Hematopoietic multipotent progenitor cell treated with erythropoietin and hydrocortisone succinate and interleukin-3 and kit ligand, for 8 days (in vitro differentiated cells): ENCODE measurements around the gene ALK.

ENCODE experiments used
- DNase-seq: peaks from one replicate; pipeline ENCODE4 v3.0.0-alpha.2; 2015

ALK gene

GRCh38 chr2:29522951-29523669 is 398.3 kb downstream of the ALK start:
- DNase-seq = no peak

GRCh38 chr2:29520001-29520400 is 401.4 kb downstream of the ALK start:
- no peak for DNase-seq

- DNase-seq = no peak
These were observed 402.0 kb downstream of the ALK start for GRCh38 chr2:29519338-29519925.

- no peak for DNase-seq
These were observed 402.6 kb downstream of the ALK start for GRCh38 chr2:29518646-29519337.

GRCh38 chr2:29518010-29518409 is 403.4 kb downstream of the ALK start:
- DNase-seq = no peak

- DNase-seq = no peak
These were observed 404.0 kb downstream of the ALK start for GRCh38 chr2:29517413-29517812.

GRCh38 chr2:29516767-29517166 is 404.6 kb downstream of the ALK start:
- no peak for DNase-seq

- DNase-seq = no peak
These were observed 411.5 kb downstream of the ALK start for GRCh38 chr2:29509878-29510277.

- DNase-seq = no peak
These were observed 412.0 kb downstream of the ALK start for GRCh38 chr2:29509397-29509796.

- no peak for DNase-seq
These were observed 416.6 kb downstream of the ALK start for GRCh38 chr2:29504746-29505145.

GRCh38 chr2:29502460-29502911 is 418.9 kb downstream of the ALK start:
- DNase-seq = no peak

GRCh38 chr2:29497375-29497774 is 424.0 kb downstream of the ALK start:
- no peak for DNase-seq

GRCh38 chr2:29496198-29496597 is 425.2 kb downstream of the ALK start:
- no peak for DNase-seq

GRCh38 chr2:29495536-29496060 is 425.8 kb downstream of the ALK start:
- DNase-seq = no peak

- DNase-seq = no peak
These were observed 426.3 kb downstream of the ALK start for GRCh38 chr2:29495068-29495467.

GRCh38 chr2:29492701-29493100 is 428.7 kb downstream of the ALK start:
- DNase-seq = no peak

- no peak for DNase-seq
These were observed 431.3 kb downstream of the ALK start for GRCh38 chr2:29490045-29490444.

GRCh38 chr2:29489568-29489967 is 431.8 kb downstream of the ALK start:
- no peak for DNase-seq

- no peak for DNase-seq
These were observed 433.3 kb downstream of the ALK start for GRCh38 chr2:29487967-29488555.

GRCh38 chr2:29485631-29486030 is 435.8 kb downstream of the ALK start:
- DNase-seq = no peak

- no peak for DNase-seq
These were observed 436.3 kb downstream of the ALK start for GRCh38 chr2:29485117-29485516.

- DNase-seq = no peak
These were observed 438.5 kb downstream of the ALK start for GRCh38 chr2:29482867-29483266.

- no peak for DNase-seq
These were observed 439.0 kb downstream of the ALK start for GRCh38 chr2:29482348-29482747.

GRCh38 chr2:29481313-29481712 is 440.1 kb downstream of the ALK start:
- DNase-seq = no peak
